GM08714 (cell line): Measurements from ENCODE around the gene TMEM200B.
"Not testable (repeated sequence)": the region's sequence is repeated elsewhere in the genome, so short reads cannot be mapped to it uniquely, and the experiment has no call there.

Source experiments
- H3K4me3 ChIP-seq: fragments of 200-500 bp; sonication (Bioruptor generic); 2 replicates; pipeline ENCODE4 v1.5.1; 2014; ENCODE audit warnings: mild to moderate bottlenecking, low read length, inconsistent platforms
- ZNF274 ChIP-seq: IDR thresholded peaks from 2 replicates; pipeline ENCODE4 v1.6.1; 2012; ENCODE audit warnings: mild to moderate bottlenecking, low read depth, low read length

The TMEM200B gene

GRCh38 chr1:29105822-29106221, 17.9 kb downstream of the TMEM200B start:
- H3K4me3 ChIP-seq, result no peak overlapping the region
- TF ChIP-seq ZNF274, result no peak

DNA sequence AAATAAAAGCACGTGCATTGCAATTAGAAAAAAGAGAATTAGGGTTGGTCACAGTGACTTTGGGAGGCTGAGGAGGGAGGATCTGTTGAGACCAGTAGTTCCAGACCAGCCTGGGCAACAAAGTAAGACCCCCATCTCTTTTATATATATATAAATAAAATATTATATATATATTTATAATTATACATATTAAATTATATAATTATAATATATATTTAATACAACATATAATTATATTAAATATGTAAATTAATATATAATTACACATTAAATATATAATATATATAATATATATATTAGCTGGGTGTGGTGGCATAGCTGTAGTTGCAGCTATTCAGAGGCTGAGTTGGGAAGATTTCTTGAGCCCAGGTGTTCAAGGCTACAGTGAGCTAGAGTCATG, 23.2 kb downstream of the TMEM200B start:
- TF ChIP-seq ZNF274, result no peak
- H3K4me3 ChIP-seq, result no peak overlapping the region

DNA sequence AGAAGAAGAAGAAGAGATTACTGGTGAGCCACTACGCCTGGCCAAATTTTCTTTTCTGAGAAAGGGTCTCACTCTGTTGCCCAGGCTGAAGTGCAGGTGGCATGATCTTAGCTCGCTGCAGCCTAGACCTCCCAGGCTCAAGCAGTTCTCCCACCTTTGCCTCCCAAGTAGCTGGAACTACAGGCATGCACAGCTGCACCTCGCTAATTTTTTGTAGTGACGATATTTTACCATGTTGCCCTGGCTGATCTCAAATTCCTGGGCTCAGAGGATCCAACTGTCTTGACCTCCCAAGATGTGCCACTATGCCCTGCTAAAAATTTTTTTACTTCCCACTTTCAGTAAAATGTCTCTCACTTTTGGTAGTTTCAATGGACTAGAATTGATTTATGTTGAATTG, 24.4 kb downstream of the TMEM200B start:
- no peak for TF ChIP-seq ZNF274
- no peak overlapping the region for H3K4me3 ChIP-seq

- TF ChIP-seq ZNF274, result no peak
Measured at GRCh38 chr1:29096231-29096886, 27.3 kb downstream of the TMEM200B start.

GRCh38 chr1:29094954-29095353, 28.7 kb downstream of the TMEM200B start:
- no peak overlapping the region for H3K4me3 ChIP-seq
- TF ChIP-seq ZNF274, result no peak

More at GRCh38 chr1:29096231-29096886, 27.3 kb downstream of the TMEM200B start:
- no peak overlapping the region for H3K4me3 ChIP-seq

DNA sequence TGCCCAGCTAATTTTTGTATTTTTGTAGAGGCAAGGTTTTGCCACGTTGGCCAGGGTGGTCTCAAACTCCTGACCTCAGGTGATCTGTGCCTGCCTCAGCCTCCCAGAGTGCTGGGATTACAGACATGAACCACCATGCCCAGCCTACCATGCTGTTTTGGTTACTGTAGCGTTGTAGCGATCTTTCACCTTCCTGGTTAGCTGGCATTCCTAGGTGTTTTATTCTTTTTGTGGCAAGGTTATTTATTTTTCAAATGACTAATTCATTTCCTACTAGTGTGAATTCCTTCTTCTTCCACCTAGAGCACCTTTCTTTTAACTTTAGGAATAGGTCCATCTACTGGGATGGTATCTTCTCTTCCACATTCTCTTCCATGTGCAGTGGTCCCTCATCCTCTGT, 29.3 kb downstream of the TMEM200B start:
- H3K4me3 ChIP-seq, result no peak overlapping the region
- no peak for TF ChIP-seq ZNF274

DNA sequence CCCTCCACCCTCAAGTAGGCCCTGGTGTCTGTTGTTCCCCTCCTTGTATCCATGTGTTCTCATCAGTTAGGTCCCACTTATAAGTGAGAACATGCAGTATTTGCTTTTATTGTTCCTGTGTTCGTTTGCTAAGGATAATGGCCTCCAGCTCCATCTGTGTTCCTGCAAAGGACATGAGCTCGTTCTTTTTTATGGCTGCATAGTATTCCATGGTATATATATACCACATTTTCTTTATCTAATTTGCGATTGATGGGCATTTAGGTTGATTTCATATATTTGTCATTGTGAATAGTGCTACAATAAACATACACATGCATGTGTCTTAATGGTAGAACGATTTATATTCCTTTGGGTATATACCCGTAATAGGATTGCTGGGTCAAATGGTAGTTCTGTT, 31.0 kb downstream of the TMEM200B start:
- not testable (repeated sequence) for H3K4me3 ChIP-seq

- no peak for TF ChIP-seq ZNF274
Measured at GRCh38 chr1:29090937-29091618, 32.6 kb downstream of the TMEM200B start.

GRCh38 chr1:29084196-29084521, 39.5 kb downstream of the TMEM200B start:
- H3K4me3 ChIP-seq, result no peak overlapping the region
- no peak for TF ChIP-seq ZNF274

More at GRCh38 chr1:29090937-29091618, 32.6 kb downstream of the TMEM200B start:
- H3K4me3 ChIP-seq, result no peak overlapping the region

- no peak for TF ChIP-seq ZNF274
- no peak overlapping the region for H3K4me3 ChIP-seq
Measured at GRCh38 chr1:29083317-29084195, 40.1 kb downstream of the TMEM200B start.

GRCh38 chr1:29082519-29082918, 41.2 kb downstream of the TMEM200B start:
- no peak overlapping the region for H3K4me3 ChIP-seq
- no peak for TF ChIP-seq ZNF274

GRCh38 chr1:29081201-29081600, 42.5 kb downstream of the TMEM200B start:
- no peak for TF ChIP-seq ZNF274
- no peak overlapping the region for H3K4me3 ChIP-seq

DNA sequence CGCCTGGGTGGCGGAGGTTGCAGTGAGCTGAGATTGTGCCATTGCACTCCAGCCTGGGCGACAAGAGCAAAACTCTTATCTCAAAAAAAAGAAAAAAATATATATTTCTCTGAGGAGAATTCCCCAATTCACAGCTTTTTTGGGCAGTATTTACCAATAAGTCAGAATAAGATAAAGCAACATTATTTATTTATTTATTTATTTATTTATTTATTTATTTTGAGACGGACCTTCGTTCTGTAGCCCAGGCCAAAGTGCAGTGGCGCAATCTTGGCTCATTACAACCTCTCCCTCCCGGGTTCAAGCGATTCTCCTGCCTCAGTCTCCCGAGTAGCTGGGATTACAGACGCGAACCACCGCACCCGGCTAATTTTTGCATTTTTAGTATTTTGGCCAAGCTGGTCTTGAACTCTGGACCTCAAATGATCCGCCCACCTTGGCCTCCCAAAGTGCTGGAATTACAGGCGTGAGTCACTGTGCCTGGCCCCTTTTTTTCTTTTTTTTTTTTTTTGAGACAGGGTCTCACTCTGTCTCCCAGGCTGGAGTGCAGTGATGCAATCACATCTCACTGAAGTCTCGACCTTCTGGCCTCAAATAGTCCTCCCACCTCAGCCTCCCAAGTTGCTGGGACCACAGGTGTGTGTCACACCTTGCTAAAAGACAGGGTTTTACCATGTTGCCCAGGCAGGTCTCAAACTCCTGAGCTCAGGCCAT, 43.6 kb downstream of the TMEM200B start:
- not testable (repeated sequence) for H3K4me3 ChIP-seq

DNA sequence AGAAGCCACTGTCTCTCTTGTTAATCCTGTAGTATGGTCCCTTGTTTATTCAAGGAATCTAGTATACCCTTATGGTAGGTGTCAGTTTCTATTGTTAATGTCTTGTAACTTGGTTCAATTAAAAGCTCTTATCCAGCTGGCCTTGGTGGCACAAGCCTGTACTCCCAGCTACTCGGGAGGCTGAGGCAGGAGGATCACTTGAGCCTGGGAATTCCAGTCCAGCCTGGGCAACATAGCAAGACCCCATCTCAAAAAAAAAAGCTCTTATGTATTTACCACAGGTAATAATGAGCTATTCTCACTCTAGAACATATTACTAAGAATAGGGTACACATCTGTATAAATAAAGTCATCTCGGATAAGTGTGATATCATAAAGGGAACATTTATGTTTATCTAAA, 46.5 kb downstream of the TMEM200B start:
- H3K4me3 ChIP-seq, result no peak overlapping the region
- TF ChIP-seq ZNF274, result no peak
